Psoas muscle (tissue), 8 donors: ENCODE data around the gene PKD1. TPM values are rescaled to one million over a fixed set of nuclear protein-coding genes. Genes with fewer than 3 reads are reported as not detected.

Source experiments
- ATAC-seq, 4 donors: fragments of 200-7000 bp; cut with Tn5 transposase; one replicate each; pipeline ENCODE4 v1.9.1; 2020; ENCODE audit warnings: moderate library complexity in 3 of 4, mild to moderate bottlenecking in 2 of 4
- DNase-seq, 2 donors: peaks; one replicate each; pipeline ENCODE4 v3.0.0-alpha.2; 2020
- H3K27ac ChIP-seq: fragments of 200-600 bp; one replicate; pipeline ENCODE4 v1.8.0; 2022
- H3K27me3 ChIP-seq, 3 donors: fragments of 200-600 bp in 1 of 3; one replicate each; pipeline versions ENCODE4 v1.6.1 to v1.8.0; 2013 to 2022; ENCODE audit warnings: low read length in 2 of 3, mild to moderate bottlenecking in 2 of 3, moderate library complexity in 1 of 3; ENCODE audit not compliant: insufficient read depth in 3 of 3
- H3K36me3 ChIP-seq, 2 donors: fragments of 200-600 bp in 1 of 2; one replicate each; pipeline versions ENCODE4 v1.6.1 to v1.8.0; 2013 to 2022; ENCODE audit warnings: low read depth in 1 of 2, mild to moderate bottlenecking in 1 of 2, moderate library complexity in 1 of 2; ENCODE audit not compliant: insufficient read depth in 1 of 2
- H3K4me1 ChIP-seq: fragments of 200-600 bp; one replicate; pipeline ENCODE4 v1.8.0; 2022
- H3K4me3 ChIP-seq: fragments of 200-600 bp; one replicate; pipeline ENCODE4 v1.8.0; 2022; ENCODE audit warnings: mild to moderate bottlenecking
- H3K9me3 ChIP-seq: fragments of 200-600 bp; one replicate; pipeline ENCODE4 v1.8.0; 2022
- CTCF ChIP-seq: fragments of 200-600 bp; IDR thresholded peaks from one replicate; pipeline ENCODE4 v1.8.0; 2022; ENCODE audit warnings: antibody characterized with exemption
- WGBS, 3 donors: extraction: QIAGEN DNeasy Blood & Tissue Kit; methylation state at CpG; one replicate each; pipeline versions ENCODE4 v1.1.6 to v1.1.7; 2013; 5-methylcytosine and 5-hydroxymethylcytosine counted together
- intact Hi-C, 2 donors: fragments of 100-400 bp; cut with DNase I; formaldehyde crosslinking; loops; one replicate each; pipeline versions ENCODE4 v1.11.0 to v1.14.2; 2022
- polyA plus RNA-seq, 3 donors: library from polyadenylated mRNA; stranded (reverse); fragments of 200-250 nt; gene quantifications; one replicate each; pipeline ENCODE4 v1.2.3, GENCODE V29; 2013
- total RNA-seq, 4 donors: library from RNA; stranded (reverse); fragmentation: NEBNext Ultra II Directional in 2 of 4; extraction: Animal tissue kit (Norgen Biotek cat#: 25700) in 2 of 4; gene quantifications; one replicate each; pipeline versions ENCODE4 v1.2.1 to v1.2.4, GENCODE V29; 2021 to 2023
- donor health status: healthy with polysubstance abuse.
- donor health status: DM: no; HTN: no; CAD: no; lungs with moderate emphysema.
- donor health status: Bipolar disorder and iron deficiency.
- donor health status: healthy.
- donor health status: DM: yes; HTN: yes; CAD: no.
- donor health status: DM: no; HTN: no; CAD: no.
- donor health status: DM: no; HTN: no; CAD: no.
- donor health status: DM: yes; HTN: yes; CAD: no.

Gene PKD1
- total and polyA plus RNA-seq, 7 donors, result 33.9 to 123 (median 74.1) TPM

- no peak for TF ChIP-seq CTCF
- H3K9me3 ChIP-seq, result no peaks in the 10 kb centered on the region
- intact Hi-C loops, result loop anchor here in 1 of 2 donors (5.0 kb wide), 1 partner anchor 128 kb away; no protein-coding TSS in a partner anchor
- peaks cover 54% of the 10 kb centered on the region for H3K4me1 ChIP-seq
- H3K27me3 ChIP-seq, result no peaks in the 10 kb centered on the region
- no peak overlapping the region for H3K4me3 ChIP-seq
- H3K36me3 ChIP-seq, result peaks cover 0 to 30% of the 10 kb centered on the region in 2 donors
- no peak overlapping the region for H3K27ac ChIP-seq
- no peak for DNase-seq
- ATAC-seq, result no peak
- WGBS, 3 donors, result 62 to 71% (median 66%) methylated on average over 22 to 24 of the region's 24 CpGs
Observed at GRCh38 chr16:2149630-2150417, 14.1 kb upstream of the PKD1 start.

GRCh38 chr16:2148714-2149629 is 13.3 kb upstream of the PKD1 start:
- intact Hi-C loops, result no loop called here
- no peak for ATAC-seq

GRCh38 chr16:2147981-2148671 is 12.4 kb upstream of the PKD1 start, which contains the start of gene RAB26:
TSS of gene RAB26 (plus strand) at chr16:2148625. CDS start at chr16:2148784, 159 bp downstream.
- peak; percentile 85 to 94 for DNase-seq
- Histone ChIP-seq H3K36me3 (peaks cover 0 to 18% of the 10 kb centered on the region in 2 donors), H3K4me3 (peak within 1 kb of the TSS; percentile 67), H3K27me3 (no peaks in the 10 kb centered on the region), H3K27ac (peak within 1 kb of the TSS; percentile 87), H3K4me1 (peaks cover 44% of the 10 kb centered on the region), H3K9me3 (no peaks in the 10 kb centered on the region)
- WGBS, 3 donors, result 1 to 6% (median 2%) methylated on average over 20 to 54 of the region's 55 CpGs
- intact Hi-C loops, result no loop called here
- ATAC-seq, result peak; percentile 91 to 94 (median 91)
- TF ChIP-seq CTCF, result no peak

More at GRCh38 chr16:2148714-2149629, 13.3 kb upstream of the PKD1 start:
- Histone ChIP-seq H3K36me3 (peaks cover 0 to 25% of the 10 kb centered on the region in 2 donors), H3K4me3 (peak overlapping the region; percentile 67), H3K9me3 (no peaks in the 10 kb centered on the region), H3K27ac (no peak overlapping the region), H3K4me1 (peaks cover 49% of the 10 kb centered on the region), H3K27me3 (no peaks in the 10 kb centered on the region)
- 4 to 9% (median 5%) methylated on average over 27 to 62 of the region's 62 CpGs for WGBS, 3 donors
- no peak for DNase-seq
- TF ChIP-seq CTCF, result peak; percentile 3

GRCh38 chr16:2147378-2147777 is 11.7 kb upstream of the PKD1 start:
- no peak for TF ChIP-seq CTCF
- Histone ChIP-seq H3K36me3 (peaks cover 0 to 13% of the 10 kb centered on the region in 2 donors), H3K27ac (peak overlapping the region; percentile 87), H3K4me3 (peak overlapping the region; percentile 67), H3K4me1 (peaks cover 37% of the 10 kb centered on the region), H3K27me3 (no peaks in the 10 kb centered on the region), H3K9me3 (no peaks in the 10 kb centered on the region)
- 28 to 53% (median 39%) methylated on average over 6 of the region's 6 CpGs for WGBS, 3 donors
- intact Hi-C loops, result no loop called here
- ATAC-seq (no peak), DNase-seq (no peak)
